Stimulated activated CD4-positive, alpha-beta T cell treated with anti-CD3 and anti-CD28 coated beads, Interleukin-2, amount 100 ng/mL, for 48 hours (primary cell): ENCODE data around the gene TF.

Source experiments
- DNase-seq, 2 donors: peaks; one replicate each; pipeline ENCODE4 v3.0.0-alpha.2; 2020

The TF gene

DNA sequence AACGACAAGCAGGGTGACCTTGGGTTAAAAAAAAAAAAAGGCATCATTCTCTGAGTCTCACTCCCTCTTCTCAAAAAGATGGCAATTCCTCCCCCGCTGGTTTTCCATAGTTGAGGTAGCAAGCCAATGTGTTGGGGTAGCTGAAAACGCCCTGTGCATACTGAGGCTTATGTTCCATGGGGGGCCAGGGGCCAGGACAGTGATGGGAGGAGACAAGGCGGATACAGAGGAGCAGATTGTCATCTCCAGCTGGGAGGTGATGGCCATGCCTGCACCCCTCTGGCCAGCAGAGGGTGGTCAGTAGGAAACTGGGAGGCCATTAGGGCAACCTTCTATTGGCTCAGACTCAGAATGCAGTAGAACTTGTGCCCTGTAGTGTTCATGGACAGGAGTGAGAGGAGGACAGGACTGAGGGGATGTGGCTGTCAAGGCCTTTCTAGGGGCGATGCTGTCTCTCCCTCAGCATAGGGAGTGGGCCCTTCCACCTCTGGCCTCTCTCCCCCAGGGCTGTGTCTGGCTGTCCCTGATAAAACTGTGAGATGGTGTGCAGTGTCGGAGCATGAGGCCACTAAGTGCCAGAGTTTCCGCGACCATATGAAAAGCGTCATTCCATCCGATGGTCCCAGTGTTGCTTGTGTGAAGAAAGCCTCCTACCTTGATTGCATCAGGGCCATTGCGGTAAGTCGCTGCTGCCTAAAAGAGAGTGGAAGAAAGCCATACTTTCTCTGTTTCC is 1.9 kb downstream of the TF start:
- DNase-seq = no peak

DNA sequence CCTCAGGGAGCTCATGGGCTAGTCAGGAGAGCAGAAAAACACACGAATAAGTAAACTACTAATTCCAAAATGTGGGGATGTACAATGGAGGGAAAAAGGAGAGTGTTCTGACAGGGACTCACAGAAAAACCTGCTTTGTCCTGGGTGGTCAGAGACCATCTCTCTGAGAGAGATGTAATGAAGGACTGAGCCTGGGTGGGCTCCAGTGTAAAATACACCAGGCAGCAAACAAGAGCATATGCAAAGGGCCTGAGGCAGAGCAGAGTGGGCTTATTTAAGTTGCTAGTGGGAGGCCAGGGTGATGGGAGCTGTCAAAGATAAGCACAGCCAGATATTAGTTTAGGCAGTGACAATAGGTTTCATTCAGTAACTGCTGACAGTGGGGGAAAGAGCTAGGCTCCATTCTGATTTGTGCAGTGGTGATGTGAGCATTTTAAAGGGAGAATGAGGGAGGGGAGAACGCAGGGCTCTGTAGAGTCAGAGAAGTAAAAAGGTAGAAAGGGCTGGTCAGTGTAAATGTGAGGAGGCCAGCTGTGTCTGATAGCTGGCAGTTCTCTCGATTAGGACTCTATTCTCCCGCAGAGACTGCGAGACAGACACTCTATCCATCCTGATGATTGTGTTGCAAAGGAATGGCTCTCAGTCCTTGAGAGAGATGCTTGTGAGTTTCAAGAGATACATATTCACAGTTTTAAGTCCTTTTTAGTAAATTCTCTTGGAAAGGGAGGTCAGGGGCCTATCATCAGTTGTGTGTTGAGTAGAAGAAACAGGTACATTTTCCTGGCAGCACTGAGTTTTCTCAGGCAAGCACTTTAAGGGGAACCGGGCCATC is 3.5 kb downstream of the TF start:
- no peak for DNase-seq

- no peak for DNase-seq
Observed at GRCh38 chr3:133750259-133750656, 4.1 kb downstream of the TF start.

GRCh38 chr3:133753107-133753778 is 7.0 kb downstream of the TF start:
- no peak for DNase-seq

DNA sequence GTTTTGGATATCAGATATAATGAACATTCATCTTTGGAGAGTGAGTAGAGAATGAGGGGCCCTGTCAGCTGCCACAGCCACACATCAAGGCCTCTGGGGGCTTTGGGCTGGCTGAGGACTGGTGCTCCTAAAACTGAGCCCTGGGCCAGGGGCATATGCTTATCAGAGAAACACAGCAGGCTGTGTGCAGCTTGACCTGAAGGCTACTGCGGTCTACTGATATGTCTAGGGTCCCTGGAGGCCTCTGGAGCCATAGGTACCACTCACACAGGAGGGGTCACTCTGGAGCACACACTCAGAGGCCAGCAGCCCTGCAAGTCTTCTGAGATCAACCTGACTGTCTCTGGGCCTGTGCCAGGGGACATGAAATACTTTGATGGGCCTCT is 7.6 kb downstream of the TF start:
- DNase-seq = no peak

DNA sequence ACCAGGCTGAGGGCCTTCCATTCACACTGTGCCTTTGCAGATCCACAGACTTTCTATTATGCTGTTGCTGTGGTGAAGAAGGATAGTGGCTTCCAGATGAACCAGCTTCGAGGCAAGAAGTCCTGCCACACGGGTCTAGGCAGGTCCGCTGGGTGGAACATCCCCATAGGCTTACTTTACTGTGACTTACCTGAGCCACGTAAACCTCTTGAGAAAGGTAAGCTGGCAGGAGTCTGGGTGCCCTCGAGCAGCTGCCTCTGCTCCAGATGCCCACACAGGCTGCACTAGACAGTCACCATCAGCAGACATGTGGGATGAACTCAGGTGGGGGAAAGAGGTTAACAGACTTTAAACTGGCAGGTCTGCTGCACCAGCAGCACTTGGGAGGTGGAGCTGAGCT is 8.3 kb downstream of the TF start:
- DNase-seq = no peak

DNA sequence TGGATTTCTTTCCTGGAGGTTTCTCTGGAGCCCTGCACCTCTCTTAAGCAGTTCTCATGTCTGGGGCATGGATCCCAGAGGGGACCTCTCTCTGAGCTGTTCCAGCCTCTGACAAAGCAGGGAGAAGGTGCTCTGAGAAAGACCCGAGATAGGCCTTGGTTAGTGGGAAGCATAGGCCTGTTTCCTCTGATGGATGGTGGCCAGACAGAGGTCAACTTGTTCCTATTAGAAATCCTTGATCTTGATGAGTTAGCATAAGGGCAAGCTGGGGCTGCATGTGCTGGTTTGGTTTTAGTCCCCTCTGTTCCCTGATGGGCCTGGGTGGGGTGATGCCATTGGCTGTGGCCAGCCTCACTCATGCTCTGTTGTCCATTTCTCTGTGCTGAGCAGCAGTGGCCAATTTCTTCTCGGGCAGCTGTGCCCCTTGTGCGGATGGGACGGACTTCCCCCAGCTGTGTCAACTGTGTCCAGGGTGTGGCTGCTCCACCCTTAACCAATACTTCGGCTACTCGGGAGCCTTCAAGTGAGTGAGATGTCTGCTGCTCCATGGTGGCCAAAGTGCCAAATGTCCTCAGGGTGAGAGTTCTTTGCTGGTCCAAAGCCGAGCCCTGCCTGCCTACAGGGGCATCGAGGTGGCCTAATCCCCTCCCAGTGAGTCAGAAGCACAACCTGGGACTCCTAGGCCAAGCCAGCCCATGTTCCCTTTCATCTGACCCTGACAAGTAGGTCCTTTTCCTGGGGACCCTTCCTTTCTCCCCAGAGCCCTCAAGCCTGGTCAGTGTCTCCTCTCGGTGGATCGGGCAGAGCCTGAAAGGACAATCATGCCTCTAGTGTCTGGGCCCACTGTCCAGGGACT is 9.0 kb downstream of the TF start:
- no peak for DNase-seq

- no peak for DNase-seq
Observed at GRCh38 chr3:133756716-133757694, 10.8 kb downstream of the TF start.

GRCh38 chr3:133757701-133758567 is 11.7 kb downstream of the TF start:
- no peak for DNase-seq

DNA sequence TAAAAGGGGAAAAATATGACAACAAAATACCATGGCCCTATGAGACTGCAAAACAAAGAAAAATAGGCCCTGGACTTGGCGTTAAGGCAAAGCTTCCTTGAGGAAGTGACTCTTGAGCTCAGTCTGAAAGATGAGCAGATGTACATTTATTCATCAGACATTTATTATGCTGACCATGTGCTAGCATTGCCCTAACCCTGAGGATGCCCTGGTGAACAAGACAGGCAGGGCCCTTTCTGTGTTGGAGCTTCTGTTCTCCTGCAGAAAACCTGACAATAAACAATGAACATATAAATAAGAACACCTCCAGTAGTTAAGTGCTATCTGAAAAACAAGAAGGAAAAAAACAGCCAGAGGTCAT is 12.4 kb downstream of the TF start:
- DNase-seq = no peak

DNA sequence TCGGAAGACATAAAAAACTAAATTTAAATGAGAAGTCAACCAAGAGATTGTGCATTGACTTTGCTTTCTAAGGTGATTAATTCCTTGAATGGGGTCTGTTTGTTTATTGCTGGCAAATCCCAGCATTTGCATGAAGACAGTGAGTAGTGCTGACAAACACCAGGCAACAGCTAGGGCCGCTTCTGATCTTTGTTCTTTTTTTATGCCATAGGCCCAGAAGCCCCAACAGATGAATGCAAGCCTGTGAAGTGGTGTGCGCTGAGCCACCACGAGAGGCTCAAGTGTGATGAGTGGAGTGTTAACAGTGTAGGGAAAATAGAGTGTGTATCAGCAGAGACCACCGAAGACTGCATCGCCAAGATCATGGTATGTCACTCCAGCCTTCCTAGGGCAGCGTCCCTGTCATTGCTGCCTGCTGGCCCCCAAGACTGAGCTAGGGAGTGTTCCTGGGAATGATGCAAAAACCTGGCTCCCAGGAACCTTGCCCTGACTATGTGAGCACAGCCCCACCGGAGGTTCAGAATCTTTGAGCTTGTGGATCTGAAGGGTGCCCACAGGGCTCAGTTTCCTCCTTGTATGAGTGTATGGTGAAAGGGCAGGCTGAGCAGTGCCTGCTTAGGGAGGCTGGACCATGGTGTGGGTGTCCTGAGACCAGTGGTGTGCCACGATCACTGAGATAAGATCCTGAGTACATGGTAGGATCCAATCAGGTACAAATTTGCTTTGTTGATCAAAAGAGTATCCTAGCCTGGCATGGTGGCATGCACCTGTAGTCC is 13.0 kb downstream of the TF start:
- DNase-seq = no peak

- DNase-seq = no peak
Observed at GRCh38 chr3:133759740-133760305, 13.6 kb downstream of the TF start.

GRCh38 chr3:133760916-133761315 is 14.7 kb downstream of the TF start:
- no peak for DNase-seq

DNA sequence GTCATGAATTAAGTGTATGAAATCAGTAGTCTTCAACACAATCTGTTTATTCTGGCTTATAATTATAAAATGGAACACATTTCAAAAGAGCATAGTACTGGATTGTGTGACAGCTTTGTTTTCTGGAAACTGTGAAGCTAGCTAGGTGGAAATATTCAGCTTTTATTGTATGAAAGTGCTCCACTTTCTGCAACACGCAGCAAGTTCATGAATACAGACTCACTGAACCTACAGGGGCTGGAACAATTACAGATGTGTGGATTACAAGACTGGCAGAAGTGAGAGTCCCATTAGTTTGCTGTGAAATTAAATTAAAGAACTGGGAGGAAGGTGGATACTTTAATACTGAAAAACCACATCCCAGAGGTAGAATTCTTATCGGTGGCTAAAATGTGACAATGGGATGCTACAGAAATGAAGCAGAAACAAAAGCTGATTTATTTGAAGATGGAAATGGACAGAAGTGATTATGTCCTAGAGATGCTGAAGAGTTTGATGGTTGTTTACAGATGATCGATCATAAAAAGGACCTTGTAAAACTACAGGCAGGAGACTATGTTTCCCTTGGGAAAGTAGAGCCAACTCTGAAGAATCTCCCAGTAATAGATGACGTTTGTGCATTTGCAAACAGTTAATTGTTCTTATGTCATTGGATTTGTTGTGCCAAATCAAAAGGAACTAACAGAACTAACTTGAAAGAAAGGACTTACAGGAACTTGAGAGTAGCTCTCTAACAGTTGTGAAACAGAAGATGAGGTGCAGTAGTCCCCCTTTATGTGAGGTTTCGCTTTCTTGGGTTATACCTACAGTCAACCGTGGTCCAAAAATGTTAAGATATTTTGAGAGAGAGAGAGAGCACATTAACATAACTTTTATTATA is 15.7 kb downstream of the TF start:
- DNase-seq = no peak

DNA sequence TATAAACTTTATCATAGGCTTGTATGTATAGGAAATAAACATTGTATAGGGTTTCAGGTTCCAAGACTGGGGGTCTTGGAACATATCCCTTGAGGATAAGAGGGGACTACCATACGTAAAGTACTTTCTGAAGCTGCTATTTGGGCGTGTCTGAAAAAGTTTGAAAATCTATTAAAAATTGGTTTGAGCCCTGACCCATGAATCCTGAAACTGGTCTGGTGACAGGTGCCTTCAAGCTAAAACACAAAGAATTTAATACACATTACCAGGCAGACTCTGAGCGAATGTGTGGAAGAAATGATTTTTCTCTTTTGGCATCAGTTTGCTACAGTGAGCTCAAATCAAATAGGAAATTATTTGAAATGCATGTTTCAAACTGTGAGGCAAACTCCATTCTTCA is 16.3 kb downstream of the TF start:
- no peak for DNase-seq

DNA sequence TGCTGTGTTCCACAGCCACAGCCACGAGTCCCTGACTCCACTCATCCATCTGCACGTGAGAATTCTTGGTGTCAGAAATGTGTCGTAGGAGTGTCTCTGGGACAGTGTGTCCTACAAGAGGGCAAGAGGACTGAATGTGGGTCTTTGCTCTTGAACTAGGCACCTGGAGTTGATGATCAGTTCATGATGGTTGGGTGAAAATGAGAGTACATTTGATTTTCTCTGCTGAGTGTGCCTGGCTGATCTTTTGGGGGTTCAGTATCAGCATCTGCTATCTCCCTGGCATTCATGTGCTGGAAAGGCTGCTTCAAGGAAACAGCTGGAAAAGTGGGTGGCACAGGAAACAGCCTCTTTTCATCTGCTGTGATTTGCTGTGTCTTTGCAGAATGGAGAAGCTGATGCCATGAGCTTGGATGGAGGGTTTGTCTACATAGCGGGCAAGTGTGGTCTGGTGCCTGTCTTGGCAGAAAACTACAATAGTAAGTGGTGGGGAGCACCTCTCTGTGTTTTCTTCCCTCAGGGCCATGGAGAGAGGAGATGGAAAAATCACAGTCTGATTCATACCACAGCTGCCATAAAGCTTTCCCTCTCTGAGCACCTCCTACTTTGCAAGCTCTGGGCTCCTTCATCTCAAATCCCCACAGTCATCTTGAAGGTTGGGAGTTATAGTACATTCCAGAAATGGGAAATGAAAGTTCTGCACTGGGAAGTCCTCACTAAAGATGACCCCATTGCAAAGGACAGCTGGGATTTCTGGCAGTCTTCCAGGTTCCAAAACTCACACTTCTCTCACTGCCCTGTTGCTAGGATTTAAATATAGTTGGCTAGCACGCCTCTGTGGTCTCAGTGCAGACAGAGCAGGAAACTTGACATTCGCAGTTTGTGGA is 17.8 kb downstream of the TF start:
- no peak for DNase-seq

DNA sequence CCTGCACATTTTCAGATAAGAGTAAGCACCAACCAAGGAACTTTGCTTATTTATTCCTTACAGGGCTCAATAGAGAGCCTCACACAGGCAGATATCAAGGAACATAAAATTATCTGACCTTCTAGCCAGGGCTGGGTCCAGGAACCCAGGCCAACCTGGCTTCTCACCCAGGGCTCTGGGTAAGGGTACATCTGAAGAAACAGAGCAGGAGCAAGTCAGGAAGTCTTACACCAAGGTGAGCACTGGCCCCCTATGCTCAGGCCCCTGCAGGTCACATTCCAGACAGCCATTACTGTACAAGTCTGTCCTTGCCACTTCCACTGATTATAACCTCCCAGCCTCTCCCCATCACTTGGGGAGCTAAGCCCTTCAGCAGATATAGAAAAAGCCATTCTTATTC is 19.1 kb downstream of the TF start:
- DNase-seq = no peak
